NCI-H1694 treated with DMSO at 0.1 percent for 48 hours (cell line): Measurements from ENCODE around the gene SYF2.

Experiments
- DNase-seq: peaks from one replicate; lab custom pipeline; 2025; lab: John Stamatoyannopoulos, UW

The SYF2 gene

DNA sequence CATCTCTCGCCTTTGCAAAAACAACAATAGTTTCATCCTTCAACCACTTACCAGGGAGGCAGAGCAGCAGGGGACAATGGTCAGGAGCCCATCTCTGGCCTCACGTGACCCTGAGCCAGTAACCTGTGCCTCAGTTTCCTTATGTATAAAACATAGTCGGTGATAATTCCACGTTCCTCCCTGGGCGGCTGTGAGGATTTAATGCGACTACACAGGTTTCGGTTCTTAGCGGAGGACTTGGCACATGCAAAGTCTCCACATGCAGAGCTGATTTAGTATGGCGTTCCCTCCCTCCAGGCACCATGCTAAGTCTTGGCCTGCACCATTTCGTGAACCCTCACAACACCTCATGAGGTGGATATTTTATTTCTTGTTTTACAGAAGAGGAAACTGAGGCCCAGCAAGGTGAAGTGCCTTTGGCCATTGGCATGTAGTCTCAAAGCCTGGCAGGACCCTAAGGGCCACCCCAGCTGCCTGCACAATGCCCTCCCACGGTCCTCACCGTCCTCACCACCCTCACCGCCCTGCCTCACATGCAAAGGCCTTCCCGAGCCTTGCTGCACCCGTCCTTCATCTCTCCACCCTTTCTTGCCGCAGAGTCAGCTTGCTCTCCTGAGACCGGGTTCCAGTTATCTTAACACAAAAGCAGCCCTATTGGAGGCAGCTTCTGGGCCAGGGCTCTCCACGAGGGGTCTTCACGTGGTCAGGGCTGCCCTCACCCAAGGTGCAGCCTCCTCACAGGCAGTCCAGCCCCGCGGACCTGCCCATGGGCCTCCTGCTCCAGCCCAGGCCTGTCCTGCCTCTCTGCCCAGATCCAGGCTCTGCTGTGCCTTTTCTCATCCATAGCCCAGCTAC, 48.9 kb downstream of the SYF2 start:
- no peak for DNase-seq

DNA sequence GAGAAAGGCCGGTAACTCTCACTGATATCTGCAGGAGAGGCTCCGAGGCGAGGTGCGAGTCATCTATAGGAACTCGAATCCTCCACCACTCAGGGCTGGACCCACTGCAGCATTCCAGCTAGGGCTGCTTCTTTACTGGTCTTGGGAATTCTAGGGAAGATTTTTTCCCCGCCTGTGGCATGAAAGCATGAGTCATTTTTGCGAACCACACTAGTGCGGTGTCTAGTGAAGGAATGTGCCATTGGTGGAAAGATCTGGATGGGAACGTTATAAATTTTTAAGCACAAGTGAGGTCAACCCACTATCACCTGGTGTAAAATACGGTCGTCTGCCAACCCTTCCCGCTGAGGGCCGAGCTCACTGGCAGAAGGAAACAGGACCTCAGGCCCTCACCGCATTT, 49.7 kb downstream of the SYF2 start:
- no peak for DNase-seq

DNA sequence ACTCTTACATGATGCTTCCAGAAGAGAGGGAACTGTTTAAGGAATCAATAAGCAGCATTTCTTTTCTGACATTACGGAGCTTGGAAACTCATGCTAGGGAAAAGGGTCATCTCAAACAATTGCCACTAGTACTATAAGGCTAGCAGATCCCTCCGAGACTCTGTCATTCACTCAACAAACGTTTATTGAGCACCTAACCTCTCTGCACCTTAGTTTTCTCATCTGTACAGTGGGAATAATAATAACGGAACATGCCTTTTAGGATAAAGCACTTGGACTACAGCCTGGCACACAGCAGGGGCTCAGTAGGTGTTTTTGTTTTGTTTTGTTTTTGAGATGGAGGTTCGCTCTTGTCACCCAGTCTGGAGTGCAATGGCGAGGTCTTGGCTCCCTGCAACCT, 51.3 kb downstream of the SYF2 start:
- no peak for DNase-seq

DNA sequence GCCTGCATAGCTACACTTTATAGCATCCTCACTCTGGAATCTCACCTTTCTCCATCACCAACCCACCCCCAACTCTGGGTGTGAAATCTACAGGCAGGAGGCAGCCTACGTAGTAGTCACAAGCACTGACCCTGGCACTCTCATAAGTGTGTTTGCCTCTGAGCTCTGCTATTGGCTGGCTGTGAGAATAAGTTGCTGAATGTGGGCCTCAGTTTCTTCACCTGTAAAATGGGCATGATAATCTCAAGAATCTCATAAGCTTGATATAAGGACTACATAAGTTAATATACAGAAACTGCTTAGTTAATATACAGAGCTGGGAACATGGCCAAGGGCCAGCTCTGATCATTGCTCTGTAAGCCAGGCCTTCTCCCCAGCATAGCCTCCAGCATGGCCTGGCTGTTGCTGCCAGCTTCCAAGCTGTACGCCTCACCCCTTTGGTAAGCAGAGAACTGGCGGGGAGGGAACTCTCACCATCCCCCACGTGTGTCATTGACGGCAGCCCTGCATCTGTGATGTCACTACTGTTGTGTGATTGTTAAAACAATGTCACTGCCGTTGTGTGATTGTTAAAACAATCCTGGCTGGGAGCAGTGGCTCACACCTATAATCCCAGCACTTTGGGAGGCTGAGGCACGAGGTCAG, 53.3 kb downstream of the SYF2 start:
- DNase-seq: no peak

DNA sequence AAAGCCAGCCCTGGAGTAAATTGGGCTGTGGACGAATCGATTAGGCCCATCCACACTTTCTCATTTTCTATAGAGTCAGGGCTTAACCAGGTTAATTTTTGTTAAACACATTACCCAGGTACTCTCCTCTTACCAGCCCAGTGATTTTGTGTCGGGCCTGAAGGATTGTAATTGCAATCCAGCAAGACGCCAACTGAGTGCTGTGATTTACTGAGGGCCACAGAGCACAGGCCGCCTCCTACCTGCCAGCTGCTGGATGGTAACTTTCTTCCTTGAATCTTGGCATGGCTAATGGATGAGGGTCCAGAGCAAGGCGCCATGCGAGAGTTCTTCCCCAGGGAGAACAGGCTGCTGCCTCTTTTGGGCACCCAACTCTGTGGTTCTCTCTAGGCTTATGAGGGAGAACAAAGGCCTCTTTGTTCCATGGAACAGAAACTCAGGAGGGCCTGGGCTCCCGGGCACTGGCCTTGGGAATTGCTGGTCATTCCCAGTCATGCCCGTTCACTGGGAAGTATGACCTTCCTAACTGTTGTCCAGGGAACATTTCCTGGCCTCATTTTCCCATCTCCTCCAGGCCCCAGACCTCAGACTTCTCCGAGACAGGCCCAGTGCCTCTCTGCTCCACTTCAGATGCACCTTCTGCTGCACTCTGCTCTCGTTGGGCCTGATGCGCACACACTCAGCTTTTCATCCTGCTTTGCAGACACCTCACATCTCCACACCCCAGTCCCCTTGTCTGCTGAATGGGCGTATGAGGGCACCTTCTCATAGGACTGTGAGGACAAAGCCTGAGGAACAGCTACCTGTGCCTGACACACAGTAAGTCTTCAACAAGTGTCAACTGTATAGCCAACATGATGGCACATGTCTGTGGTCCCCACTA, 57.3 kb downstream of the SYF2 start:
- DNase-seq: no peak

DNA sequence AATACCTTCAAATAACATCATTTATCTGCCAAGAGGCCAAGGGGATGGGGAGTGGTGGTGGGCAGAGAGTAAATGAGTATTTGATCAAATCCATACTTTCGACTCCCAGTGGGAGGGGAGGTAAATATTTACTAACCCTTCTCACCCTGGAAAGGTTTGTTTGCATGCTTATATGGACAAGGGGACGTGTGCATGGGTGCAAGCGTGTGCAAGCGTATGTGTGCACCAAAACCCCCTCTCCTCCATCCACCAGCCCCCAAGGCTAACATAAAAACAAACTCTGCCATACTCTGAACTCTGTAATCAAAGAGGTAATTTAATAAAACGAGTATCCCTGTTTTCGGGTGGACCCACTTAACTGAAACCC, 58.0 kb downstream of the SYF2 start:
- no peak for DNase-seq

DNA sequence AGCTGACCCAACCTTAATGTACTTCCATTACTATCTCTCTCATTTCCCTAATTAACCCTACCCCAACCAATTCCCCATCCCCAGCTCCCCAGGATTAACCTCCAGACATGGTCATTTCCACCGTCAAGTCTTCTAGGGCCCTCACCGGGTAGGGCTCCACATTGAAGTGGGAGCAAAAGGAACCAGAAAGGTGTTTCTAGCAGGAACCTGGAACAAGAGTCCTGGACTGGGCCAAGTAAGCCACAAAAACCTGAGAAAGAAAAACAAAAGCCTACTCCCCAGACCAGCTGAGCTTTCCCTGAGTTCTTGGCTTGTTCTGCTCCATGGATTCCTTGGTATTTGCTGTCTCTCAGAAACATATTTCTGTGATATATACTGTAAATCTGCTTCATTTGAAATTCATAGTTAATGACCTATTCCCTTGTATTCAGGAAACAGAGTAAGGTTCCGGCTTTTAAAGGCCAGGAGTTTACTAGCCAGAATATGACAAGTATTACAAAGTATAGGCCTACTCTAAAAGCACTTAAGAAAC, 58.4 kb downstream of the SYF2 start:
- no peak for DNase-seq
